SHP77 treated with DMSO at 0.1 percent for 48 hours (cell line): Measurements from ENCODE around the gene INAFM2.

ENCODE experiments used
- DNase-seq: peaks from one replicate; lab custom pipeline; 2025; lab: John Stamatoyannopoulos, UW

Gene INAFM2

GRCh38 chr15:40329804-40330203 lies 6.3 kb downstream of the INAFM2 start:
- DNase-seq: no peak

GRCh38 chr15:40330368-40330836 lies 6.9 kb downstream of the INAFM2 start:
- DNase-seq: peak; percentile 65

- no peak for DNase-seq
Observed at GRCh38 chr15:40331026-40331425, 7.5 kb downstream of the INAFM2 start.

GRCh38 chr15:40331637-40332036 lies 8.1 kb downstream of the INAFM2 start:
- no peak for DNase-seq

- no peak for DNase-seq
Observed at GRCh38 chr15:40332113-40332781, 8.8 kb downstream of the INAFM2 start.

- no peak for DNase-seq
Observed at GRCh38 chr15:40333922-40334492, 10.5 kb downstream of the INAFM2 start.

GRCh38 chr15:40334541-40334940 lies 11.0 kb downstream of the INAFM2 start:
- no peak for DNase-seq

GRCh38 chr15:40334941-40335795 lies 11.7 kb downstream of the INAFM2 start:
- DNase-seq: no peak

- DNase-seq: no peak
Observed at GRCh38 chr15:40335938-40336743, 12.6 kb downstream of the INAFM2 start.

- no peak for DNase-seq
Observed at GRCh38 chr15:40336744-40337122, 13.2 kb downstream of the INAFM2 start.

GRCh38 chr15:40337597-40337996 lies 14.1 kb downstream of the INAFM2 start:
- no peak for DNase-seq

GRCh38 chr15:40338041-40338657 lies 14.7 kb downstream of the INAFM2 start:
- peak; percentile 38 for DNase-seq

GRCh38 chr15:40338921-40339620 lies 15.6 kb downstream of the INAFM2 start:
- no peak for DNase-seq

GRCh38 chr15:40339621-40339945 lies 16.1 kb downstream of the INAFM2 start:
- no peak for DNase-seq

- no peak for DNase-seq
Observed at GRCh38 chr15:40340038-40340739, 16.7 kb downstream of the INAFM2 start.

- DNase-seq: peak; percentile 77
Observed at GRCh38 chr15:40340740-40341400, 17.4 kb downstream of the INAFM2 start, which contains the start of gene CCDC9B. CCDC9B (minus strand) TSS chr15:40340939; CDS start chr15:40340819, 120 bp downstream.

GRCh38 chr15:40342416-40343320 lies 19.2 kb downstream of the INAFM2 start:
- no peak for DNase-seq

GRCh38 chr15:40343512-40343911 lies 20.0 kb downstream of the INAFM2 start:
- no peak for DNase-seq

- DNase-seq: no peak
Observed at GRCh38 chr15:40344217-40344616, 20.7 kb downstream of the INAFM2 start.
